HG02852 (cell line): Measurements from ENCODE around the gene CTTNBP2.

Source experiments
- ATAC-seq: cut with Tn5 transposase; IDR thresholded peaks from one replicate; pipeline ENCODE4 v1.9.1; 2021; ENCODE audit warnings: mild to moderate bottlenecking, moderate library complexity; ENCODE audit not compliant: unreplicated experiment

The CTTNBP2 gene

DNA sequence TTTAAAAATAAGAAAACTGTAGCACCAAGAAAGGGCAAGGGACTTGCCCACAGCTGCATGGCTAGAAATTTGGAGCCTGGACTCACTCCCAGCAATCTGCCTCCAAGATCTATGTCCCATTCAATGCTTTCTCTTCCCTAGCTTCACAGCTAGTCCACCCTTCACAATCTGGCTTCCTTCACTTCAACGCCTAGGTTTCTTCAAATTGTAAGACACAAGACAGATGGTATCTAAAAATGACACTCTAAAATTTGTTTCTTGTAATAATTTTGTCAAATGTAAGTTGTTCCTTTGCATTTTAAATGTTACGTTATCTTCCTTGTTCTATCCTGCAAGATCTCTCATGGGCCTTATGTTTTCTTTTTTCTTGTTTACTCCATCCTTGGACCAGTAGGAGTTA lies 48.6 kb downstream of the CTTNBP2 start:
- no peak for ATAC-seq

DNA sequence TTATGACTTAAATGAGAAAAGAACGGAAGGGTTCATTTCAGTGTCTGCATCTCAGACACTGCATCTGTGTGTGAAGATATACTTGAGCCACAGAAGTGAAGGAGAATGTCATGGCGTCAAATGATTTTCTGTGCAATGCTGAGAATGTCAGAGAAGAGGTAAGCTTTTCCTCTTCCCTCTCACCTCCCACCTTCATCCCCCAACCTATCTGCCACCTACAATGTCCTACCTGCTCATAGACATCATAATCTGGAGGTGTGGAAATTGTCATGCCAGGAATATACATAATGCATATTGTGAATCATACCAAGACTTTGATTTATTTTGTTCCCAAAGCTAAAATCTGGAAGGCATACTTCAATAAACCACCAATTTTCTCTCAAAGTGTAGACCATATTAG lies 53.7 kb downstream of the CTTNBP2 start:
- ATAC-seq, result no peak

DNA sequence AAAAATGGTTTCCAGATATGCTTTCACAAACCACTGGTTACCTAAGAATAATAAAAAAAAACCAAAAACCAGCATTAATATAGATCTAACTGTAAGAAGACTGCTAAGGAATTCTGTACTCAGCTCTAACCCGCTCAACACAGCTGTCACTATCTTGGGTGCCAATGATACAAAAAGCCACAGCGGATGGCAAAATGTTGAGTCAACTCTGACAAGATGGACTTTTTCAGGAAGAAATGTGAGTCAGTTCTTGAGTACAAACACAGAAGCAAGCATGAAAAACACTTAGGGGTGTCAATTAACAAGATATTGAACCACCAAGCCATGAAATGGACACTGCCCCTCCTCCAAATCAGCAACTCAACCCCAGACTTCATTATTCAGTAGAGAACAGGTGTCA lies 55.0 kb downstream of the CTTNBP2 start:
- ATAC-seq, result no peak

DNA sequence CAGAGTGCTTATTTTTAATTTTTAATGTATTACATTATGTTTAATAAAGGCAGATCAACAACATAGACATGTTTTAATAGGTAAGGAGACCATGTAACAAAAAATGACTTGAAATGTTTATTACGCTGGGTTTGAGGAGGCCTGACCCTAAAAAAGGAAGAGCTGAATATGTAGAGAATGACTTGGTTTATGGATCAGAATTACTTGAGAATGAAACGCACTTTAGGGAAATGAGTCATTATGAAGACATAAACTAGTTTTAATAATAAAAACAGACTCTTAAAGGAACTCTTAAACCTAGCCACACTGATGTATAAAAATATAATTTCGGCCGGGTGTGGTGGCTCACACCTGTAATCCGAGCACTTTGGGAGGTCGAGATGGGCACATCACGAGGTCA lies 56.5 kb downstream of the CTTNBP2 start:
- no peak for ATAC-seq

DNA sequence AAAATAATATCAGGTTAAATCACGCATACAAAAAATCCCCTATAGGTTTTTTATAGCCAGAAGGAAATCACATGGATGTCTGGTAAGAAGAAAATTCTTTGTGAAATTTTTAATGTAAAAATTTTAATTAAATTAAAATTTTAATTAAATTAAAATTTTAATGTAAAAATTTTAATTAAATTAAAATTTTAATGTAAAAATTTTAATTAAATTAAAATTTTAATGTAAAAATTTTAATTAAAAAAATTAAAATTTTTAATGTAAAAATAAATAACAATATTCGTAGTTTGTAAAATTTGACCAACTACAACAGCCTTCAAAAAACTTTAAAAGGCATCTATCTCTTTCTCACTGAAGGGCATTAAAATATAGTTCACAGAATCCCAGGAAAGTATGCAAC lies 61.5 kb downstream of the CTTNBP2 start:
- no peak for ATAC-seq

DNA sequence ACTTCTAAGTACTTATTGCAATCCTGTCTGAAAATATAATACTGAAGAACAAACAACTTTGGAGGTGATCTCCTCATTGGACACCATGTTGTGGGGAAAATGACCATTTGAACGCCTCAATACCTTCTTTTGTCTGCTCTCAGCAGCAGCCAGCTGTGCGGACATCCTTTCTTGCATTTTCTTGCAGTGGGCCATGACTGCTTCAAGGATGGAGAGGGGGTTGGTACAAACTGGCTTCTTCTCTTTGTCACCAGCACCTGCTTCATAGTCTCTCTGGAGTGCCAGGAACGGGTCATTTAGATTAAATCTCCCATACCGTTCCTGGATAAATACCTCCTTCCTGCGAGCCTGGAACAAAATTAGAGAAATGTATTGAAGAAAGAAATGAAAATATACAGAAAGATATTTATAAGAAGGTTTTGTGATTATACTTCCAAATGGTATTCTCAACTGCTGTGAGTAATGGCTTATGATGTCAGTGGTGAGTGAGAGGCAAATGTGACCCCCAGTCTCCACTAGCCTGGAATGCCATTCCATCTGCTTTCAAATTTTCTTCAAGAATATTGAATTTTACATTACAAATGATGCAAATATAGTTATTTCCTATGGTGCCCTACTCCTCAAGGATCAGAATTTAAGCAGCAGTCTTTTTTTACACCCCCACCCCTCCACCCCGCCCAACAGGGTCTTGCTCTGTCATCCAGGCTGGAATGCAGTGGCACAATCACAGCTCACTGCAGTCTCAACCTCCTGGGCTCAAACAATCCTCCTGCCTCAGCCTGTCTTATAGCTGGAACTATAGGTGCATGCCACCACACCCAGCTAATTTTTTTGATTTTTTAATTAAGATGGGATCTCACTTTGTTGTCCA lies 62.4 kb downstream of the CTTNBP2 start:
- ATAC-seq, result no peak

DNA sequence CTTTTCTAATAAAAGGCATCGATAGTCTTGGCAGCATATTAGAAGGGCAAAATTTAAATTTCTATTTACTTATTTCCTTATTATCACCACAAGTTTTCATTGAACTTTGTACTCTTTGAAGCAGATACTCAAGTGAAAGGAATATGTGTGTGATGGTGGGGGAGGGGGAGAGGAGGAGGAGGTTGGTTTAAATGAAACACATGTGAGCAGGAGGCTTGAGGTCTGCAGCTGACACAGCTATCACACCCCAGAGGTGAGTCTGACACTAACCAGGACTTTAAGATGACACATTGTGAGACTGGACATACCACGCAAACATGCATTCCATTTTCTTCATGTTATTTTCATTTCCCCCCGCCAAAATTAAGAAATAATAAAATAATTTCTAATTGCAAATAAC lies 63.3 kb downstream of the CTTNBP2 start:
- peak; percentile 46 for ATAC-seq

DNA sequence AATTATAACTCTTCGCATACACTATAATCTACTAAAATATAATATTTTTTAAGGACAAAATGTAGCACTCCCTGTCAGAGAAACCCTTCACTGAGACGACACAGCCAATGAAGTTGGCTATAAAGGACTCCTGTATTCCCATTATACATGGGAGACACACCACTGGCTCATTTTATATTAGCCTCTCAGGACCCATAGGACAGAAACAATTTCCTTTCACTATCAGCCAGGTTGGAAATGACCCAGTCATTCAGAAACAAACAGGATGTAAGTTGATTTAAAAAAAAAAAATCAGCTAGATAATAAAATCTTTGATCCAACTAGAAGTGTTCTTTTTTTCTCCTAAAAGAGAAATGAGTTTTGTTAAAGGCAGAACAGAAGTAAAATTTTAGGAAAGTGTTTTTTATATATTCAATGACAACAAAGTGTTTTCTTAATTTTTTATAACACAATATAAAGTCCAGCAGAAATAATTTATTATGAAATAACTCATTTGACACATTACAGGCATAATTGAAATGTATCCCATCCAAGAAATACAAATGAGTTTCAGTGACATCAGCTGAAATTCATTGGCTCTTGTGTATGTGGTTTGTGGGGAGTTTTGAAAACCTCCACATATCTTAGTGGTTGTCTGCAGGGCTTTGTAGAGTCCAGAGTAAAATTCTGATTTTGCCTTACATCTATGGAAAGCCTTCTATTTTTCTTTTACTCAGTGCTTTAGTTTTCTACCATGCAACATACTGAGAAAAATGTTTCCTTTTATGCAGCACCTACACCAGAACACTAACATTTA lies 64.1 kb downstream of the CTTNBP2 start:
- ATAC-seq, result no peak

DNA sequence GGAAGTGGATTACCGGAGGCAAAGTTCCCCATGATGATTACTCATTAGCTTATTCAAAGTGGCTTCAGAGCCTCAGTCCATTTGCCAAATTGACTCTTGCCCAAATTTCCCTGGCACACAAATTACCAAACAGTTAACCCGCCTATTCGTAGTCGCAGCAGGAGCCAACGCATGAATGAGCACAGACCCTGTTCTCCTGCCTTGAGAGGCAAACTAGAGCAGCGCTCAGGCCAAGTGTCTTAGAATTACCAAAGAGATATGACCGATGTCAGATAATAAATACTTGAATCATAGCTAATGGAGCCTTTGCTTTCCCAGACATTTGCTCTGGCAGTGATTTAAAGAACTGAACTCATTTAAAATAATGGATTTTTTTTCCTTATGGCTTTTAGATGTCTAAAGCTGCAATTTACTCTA lies 64.9 kb downstream of the CTTNBP2 start:
- no peak for ATAC-seq

DNA sequence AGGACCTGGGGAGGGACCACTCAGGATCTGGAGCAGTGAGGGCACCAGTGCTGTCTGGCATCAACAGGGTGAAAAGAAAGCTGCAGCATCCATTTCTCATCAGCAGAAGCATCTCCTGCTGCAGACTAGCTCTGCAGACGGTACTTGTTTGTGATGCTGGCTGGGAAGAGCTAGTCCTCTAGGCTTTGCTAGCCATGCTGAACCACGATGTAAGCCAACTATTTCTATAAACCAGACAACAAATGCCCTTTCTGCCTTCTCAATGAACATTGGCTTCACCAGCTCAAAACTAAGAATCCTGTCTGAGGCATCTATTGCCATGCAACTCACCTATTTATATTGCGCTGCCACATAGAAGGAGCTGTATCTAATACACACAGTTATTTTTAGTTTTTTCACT lies 65.6 kb downstream of the CTTNBP2 start:
- no peak for ATAC-seq

DNA sequence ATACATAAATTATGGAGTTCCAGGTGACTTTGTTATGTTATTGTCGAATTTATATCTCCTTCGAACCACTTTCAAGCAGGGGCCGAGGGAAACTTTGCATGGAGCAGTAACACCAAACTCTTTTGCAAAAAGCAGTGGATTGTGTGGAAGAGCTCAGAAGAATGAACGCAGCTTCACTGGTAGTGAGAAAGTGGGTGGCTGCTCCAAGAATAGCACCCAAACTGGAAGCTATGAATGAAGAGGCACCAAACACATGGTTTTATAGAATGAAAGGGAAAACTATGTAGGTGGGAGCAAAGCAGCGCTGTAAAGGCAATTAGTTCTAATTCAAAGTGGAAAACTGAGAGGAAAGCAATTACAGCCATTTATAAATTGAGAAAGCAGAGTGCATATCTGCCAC lies 67.2 kb downstream of the CTTNBP2 start:
- no peak for ATAC-seq

DNA sequence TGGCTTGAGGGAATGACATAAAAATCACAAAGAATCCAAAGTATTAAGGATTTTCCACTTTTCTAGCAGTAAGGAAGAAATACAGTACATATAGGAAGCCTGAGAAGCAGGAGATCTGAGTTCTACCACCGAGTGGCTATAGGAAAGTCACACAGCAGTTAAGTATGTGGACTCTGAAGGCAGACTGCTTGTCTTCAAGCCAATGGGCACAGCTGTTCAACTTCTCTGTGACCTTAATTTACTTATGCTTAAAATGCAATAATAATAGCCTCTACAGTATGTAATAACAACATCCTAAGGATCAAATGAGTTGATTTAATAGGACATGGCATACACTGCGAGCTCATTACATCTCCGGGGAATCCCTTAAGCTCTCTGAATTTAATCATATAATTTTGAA lies 68.0 kb downstream of the CTTNBP2 start:
- no peak for ATAC-seq

DNA sequence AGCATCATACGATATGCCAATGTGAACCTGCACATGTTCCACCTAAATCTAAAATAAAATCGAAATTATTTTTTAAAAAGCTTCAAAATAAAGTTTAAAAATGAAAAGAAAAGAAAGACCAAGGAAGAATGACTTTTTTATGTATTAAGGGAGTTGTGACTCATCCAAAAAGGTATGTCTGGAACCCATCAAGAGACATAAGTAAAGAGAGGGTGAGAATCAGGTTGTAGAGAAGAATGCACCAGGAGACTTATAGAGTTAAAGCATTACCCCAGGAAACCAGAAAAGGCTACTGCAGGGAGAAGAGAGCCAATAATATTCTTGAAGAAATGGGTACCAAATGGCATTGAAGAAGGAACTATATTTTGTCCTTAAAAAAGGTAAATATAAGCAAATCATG lies 69.8 kb downstream of the CTTNBP2 start:
- ATAC-seq, result no peak

DNA sequence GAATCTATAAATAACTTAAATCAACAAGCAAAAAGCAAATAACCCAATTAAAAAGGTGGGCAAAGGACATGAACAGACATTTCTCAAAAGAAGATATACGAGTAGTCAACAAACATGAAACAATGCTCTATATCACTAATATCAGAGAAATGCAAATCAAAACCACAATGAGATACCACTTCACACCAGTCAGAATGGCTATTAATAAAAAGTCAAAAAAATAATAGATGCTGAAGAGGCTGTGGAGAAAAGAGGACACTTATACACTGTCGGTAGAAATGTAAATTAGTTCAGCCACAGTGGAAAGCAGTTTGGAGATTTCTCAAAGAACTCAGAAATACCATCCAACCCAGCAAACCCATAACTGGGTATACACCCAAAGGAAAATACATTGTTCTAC lies 70.6 kb downstream of the CTTNBP2 start:
- ATAC-seq, result no peak

DNA sequence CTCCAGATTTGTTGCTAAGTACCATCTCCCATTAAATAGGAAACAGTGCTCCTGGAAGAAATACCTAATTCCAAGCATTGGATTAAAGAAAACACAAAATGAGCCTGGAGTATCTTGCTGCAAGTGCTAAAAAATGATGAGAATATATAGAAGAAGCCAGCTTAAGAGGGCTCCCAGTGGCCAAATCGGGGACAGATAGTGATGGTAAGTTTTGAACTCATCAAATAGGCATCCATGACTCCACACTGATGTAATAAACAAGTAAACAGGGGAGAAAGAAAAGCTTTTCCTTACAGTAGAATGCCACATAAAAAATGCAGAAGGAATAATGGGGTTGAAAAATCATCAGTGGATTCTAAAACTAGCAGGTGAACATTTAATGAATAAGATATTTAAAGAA lies 72.4 kb downstream of the CTTNBP2 start:
- no peak for ATAC-seq

DNA sequence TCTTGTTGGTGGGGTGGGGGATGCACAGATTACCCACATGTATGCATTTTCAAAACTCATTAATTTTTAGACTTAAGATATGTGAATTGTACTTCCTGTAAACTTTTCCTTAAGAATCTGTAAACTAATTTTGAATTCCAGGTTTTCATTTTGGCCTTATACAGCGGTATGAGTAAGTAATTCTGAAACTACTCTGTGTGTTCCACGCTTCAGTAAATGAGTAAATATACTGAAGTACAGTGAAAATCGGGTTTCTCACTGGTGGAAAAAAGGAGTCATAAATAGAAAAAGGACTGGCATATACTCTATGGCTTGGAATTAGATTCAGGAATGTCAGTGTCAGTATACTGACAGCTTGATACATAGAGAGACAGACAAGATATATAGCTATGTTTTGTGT lies 72.8 kb downstream of the CTTNBP2 start:
- no peak for ATAC-seq

DNA sequence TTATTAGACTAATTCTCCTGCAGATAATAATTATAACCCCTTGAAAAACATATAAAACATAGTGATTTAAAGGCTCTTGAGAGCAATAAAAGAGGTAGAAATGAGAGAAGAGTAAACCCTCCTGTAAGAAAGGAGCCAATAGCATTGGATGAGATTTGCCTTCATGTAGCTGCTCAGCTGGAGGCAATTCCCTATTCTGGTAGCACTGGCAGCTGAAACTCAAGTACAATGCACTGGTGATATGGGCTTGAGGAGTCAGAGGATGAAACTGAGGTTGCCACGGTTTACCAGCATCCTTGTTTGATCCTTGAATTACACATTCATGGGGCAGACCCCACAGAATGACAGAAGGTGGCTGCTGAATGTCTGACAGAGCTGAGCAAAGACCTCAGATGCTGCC lies 76.4 kb downstream of the CTTNBP2 start:
- ATAC-seq, result no peak

DNA sequence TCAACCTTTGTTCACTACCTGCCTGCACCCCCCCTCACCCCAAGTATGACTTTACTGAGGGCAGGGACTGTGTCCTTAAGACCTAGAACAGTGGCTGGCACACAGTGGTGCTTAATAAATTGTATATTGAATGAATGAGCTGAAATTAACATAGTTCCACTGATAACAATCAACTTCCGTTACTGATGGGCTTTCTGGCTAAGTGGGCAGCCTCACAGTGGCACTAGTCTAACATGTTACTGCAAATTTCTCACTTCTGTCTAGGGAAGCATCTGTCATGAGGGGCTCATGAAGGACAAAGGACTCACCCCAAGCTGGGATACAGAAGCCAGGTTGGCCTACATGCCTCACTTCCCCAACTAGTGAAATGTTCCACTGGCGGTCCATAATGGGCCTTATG lies 79.3 kb downstream of the CTTNBP2 start:
- no peak for ATAC-seq

DNA sequence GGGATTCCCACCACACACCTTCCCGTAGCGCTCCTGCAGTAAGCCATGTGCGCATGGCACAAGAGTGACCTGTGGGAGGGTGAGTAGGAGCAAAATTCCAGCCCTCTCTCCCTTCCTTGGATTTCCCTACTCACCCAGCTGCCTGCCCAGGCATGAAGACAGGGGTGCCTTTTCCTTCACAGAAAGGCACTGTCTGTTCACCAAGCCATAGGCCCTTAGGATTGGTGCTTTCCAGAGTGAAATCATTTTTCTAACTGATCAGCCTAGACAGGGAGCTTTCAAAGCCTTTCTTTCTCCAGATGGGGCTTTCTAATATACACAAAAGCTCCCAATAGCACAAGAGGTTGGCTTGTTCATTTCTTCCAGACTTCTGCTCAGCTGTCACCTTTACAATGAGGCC lies 79.7 kb downstream of the CTTNBP2 start:
- ATAC-seq, result no peak

DNA sequence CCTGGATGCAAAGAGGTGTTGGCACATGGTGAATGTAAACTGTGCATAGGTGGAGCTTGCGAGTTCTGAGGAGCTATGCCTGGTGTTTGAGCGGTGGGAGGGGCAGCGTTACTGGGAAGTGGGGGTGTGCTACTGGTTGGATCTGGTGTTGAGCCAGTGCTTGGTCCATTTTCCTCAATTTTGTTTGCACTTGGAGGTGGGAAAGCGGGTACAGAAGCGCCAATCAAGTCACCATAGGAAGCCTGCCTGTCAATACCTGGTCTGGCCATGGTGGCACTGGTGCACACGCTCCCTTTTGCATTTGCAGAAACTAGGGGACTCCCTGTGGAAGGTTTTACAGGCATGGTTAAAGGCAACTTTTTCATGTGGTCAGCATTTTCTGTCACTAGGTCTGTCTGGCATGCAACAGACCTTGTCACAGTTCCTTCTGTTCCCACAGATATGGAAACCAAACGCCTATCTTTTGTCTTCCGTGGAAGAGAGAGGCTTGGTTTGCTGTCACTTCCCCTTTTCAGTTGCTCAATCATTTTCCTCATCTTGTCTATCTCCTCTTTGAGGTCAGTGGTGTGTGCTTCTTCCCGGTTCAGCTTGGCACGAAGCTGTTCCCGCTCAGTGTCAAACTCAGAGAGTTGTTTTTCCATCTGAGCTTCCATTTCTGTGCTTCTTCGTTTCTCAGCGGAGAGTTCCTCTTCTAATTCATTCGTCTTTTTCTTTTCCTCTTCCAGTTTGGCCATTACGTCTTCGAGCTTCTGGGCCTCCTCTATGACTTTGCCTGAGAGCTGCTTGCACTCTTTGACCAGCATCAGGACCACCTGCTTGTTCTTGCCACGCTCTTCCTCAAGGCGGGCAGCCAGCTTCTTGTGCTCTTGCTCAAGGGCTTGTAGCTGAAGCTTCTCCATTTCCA lies 81.1 kb downstream of the CTTNBP2 start:
- ATAC-seq, result peak; percentile 85

DNA sequence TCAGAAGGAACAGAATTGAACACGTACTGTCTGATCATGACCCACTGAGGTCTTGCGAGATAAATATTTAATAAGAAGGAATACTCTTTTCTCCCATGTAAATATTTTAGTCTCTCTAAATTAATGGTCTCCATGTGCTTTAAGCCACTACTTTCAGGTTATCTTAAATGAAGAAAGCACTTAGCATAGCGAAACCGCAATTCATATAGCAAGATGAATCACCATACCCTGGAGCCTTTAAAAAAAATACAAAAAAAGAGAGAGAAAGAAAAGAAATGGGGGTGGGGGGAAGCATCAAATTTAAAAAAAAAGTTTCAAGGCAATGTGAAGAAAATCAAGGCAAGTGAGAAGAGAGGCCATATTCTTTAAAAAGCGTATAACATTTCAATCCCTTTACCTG lies 82.5 kb downstream of the CTTNBP2 start:
- no peak for ATAC-seq
